A673 (cell line): Measurements from ENCODE around the gene C13orf46. TPM values are rescaled to one million over a fixed set of nuclear protein-coding genes. Genes with fewer than 3 reads are reported as not detected.

Experiments used
- BruUV-seq: library from RNA; stranded (reverse); fragments of 400-500 nt; replicated peaks from 2 replicates; lab custom pipeline; 2021; lab: Mats Ljungman, UMichigan
- CTCF ChIA-PET: fragments of 300-600 bp; sonication (Branson Sonifier 250); formaldehyde crosslinking; loops from one replicate; lab custom pipeline; 2022; ENCODE audit warnings: antibody characterized with exemption; lab: Charles Lee
- POLR2A ChIA-PET: fragments of 300-600 bp; sonication (Branson Sonifier 250); formaldehyde crosslinking; loops from one replicate; lab custom pipeline; 2022; ENCODE audit warnings: antibody characterized with exemption; ENCODE audit not compliant: low non-redundant PET; lab: Charles Lee
- DNase-seq: peaks from one replicate; pipeline ENCODE4 v3.0.0-alpha.2; 2015; ENCODE audit warnings: low spot score
- H3K27ac ChIP-seq: fragments of 200-600 bp; sonication (generic); 2 replicates; pipeline ENCODE4 v1.5.1; 2016; ENCODE audit warnings: mixed run types, low read depth, mild to moderate bottlenecking, mixed read lengths, antibody characterized with exemption, low read length; ENCODE audit not compliant: poor library complexity, severe bottlenecking
- H3K27me3 ChIP-seq: fragments of 200-600 bp; sonication (generic); replicated peaks from 2 replicates; pipeline ENCODE4 v1.6.1; 2017; ENCODE audit warnings: mixed run types, low read depth, mild to moderate bottlenecking, mixed read lengths, antibody characterized with exemption, low read length; ENCODE audit not compliant: insufficient read depth, poor library complexity
- H3K36me3 ChIP-seq: fragments of 200-600 bp; sonication (generic); 2 replicates; pipeline ENCODE4 v1.6.1; 2016; ENCODE audit warnings: mixed run types, mild to moderate bottlenecking, mixed read lengths, antibody characterized with exemption, low read length; ENCODE audit not compliant: insufficient read depth, poor library complexity, severe bottlenecking
- H3K4me1 ChIP-seq: fragments of 200-600 bp; sonication (generic); 2 replicates; pipeline ENCODE4 v1.6.1; 2017; ENCODE audit warnings: mixed run types, mild to moderate bottlenecking, mixed read lengths, antibody characterized with exemption, low read length; ENCODE audit not compliant: insufficient read depth, poor library complexity, severe bottlenecking
- H3K4me3 ChIP-seq: fragments of 200-600 bp; sonication (generic); 2 replicates; pipeline ENCODE4 v1.5.1; 2016; ENCODE audit warnings: low read depth, mixed run types, mild to moderate bottlenecking, mixed read lengths, low read length; ENCODE audit not compliant: poor library complexity, severe bottlenecking
- H3K9me3 ChIP-seq: fragments of 200-600 bp; sonication (generic); 2 replicates; pipeline ENCODE4 v1.6.1; 2016; ENCODE audit warnings: mixed run types, low read depth, mild to moderate bottlenecking, mixed read lengths, antibody characterized with exemption, low read length; ENCODE audit not compliant: poor library complexity, severe bottlenecking
- CTCF ChIP-seq: fragments of 300-800, 200-600 bp; sonication (generic); conservative IDR thresholded peaks from 2 replicates; pipeline ENCODE4 v1.5.1; 2017; ENCODE audit warnings: low read depth, mild to moderate bottlenecking, antibody characterized with exemption, low read length, moderate library complexity, mixed read lengths
- EZH2 ChIP-seq: fragments of 200-600 bp; sonication (generic); IDR thresholded peaks from 2 replicates; pipeline ENCODE4 v1.6.1; 2017; ENCODE audit warnings: borderline replicate concordance, low read depth, mild to moderate bottlenecking, mixed read lengths, antibody characterized with exemption, low read length; ENCODE audit not compliant: poor library complexity, severe bottlenecking
- intact Hi-C: fragments of 100-400 bp; cut with micrococcal nuclease; formaldehyde crosslinking; loops from one replicate; pipeline ENCODE4 v1.10.0; 2022; ENCODE audit not compliant: unreplicated experiment
- total RNA-seq: library from RNA; stranded (reverse); gene quantifications from 2 replicates; pipeline ENCODE4 v1.2.3, GENCODE V29; 2021

The C13orf46 gene
- total RNA-seq, 1 experiment from 2014 or later = 3.6 TPM

GRCh38 chr13:113969973-113970611 is 3.8 kb downstream of the C13orf46 start:
- no peak overlapping the region for H3K4me3 ChIP-seq
- H3K36me3 ChIP-seq = no peaks in the 10 kb centered on the region
- ChIA-PET POLR2A (no interaction called here), CTCF (no interaction called here)
- H3K4me1 ChIP-seq = no peaks in the 10 kb centered on the region
- H3K27me3 ChIP-seq = no peaks in the 10 kb centered on the region
- intact Hi-C loops = no loop called here
- TF ChIP-seq EZH2 (no peak), CTCF (no peak)
- BruUV-seq = no TSS peak
- H3K9me3 ChIP-seq = no peaks in the 10 kb centered on the region
- DNase-seq = no peak
- H3K27ac ChIP-seq = no peak overlapping the region

DNA sequence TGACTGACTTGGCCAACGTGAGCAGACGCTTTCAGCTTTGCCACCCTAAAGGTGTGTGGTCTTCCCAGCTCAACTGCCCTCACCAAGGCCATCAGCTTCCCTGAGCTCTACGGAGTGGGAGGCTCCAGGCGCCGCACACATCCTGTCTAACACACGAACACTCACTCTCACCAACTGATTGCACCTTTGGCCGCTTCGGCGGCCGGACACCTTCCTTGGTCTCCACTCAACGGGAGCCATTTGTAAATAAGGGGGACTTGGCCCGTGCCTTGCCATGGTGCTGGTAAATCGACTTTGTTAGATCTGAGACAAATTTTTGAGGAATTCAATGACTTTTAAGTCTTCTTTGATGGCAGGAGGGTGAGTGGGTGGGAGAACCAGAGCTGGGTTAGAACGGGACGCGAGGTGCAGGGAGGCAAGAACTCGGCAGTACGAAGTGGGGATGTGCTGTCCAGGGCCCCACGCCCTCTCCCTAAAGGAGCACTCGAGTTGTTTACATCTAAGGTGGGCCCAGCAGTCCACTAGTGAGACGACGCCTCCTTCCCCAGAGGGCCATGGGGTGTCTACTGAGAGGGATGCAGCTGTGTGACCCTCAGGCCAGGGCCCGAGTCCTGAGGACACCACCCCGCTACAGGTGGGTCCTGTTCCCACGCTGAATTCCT is 4.4 kb downstream of the C13orf46 start:
- H3K27ac ChIP-seq = no peak overlapping the region
- BruUV-seq = no TSS peak
- TF ChIP-seq EZH2 = no peak
- TF ChIP-seq CTCF = no peak
- H3K36me3 ChIP-seq = no peaks in the 10 kb centered on the region
- no peak overlapping the region for H3K4me3 ChIP-seq
- intact Hi-C loops = no loop called here
- POLR2A ChIA-PET = no interaction called here
- no peaks in the 10 kb centered on the region for H3K27me3 ChIP-seq
- H3K9me3 ChIP-seq = no peaks in the 10 kb centered on the region
- DNase-seq = no peak
- CTCF ChIA-PET = no interaction called here
- H3K4me1 ChIP-seq = no peaks in the 10 kb centered on the region

GRCh38 chr13:113968463-113969310 is 5.2 kb downstream of the C13orf46 start:
- intact Hi-C loops = no loop called here
- H3K9me3 ChIP-seq = no peaks in the 10 kb centered on the region
- ChIA-PET POLR2A (no interaction called here), CTCF (no interaction called here)
- no peak for TF ChIP-seq EZH2
- TF ChIP-seq CTCF = no peak
- H3K4me1 ChIP-seq = no peaks in the 10 kb centered on the region
- DNase-seq = no peak
- no peaks in the 10 kb centered on the region for H3K27me3 ChIP-seq
- H3K4me3 ChIP-seq = no peak overlapping the region
- H3K27ac ChIP-seq = no peak overlapping the region
- H3K36me3 ChIP-seq = no peaks in the 10 kb centered on the region
- BruUV-seq = no TSS peak
